Endothelial cell of umbilical vein (primary cell): ENCODE data around the gene CCDC15.

Experiments
- CTCF ChIP-seq, 2 donors: IDR thresholded peaks; 1 replicate in 1 of 2; 2 replicates in 1 of 2; pipeline ENCODE4 v1.5.1; 2011; ENCODE audit warnings: low read length in 2 of 2, mild to moderate bottlenecking in 2 of 2, moderate library complexity in 2 of 2, control low read depth in 1 of 2, inconsistent platforms in 1 of 2, low read depth in 1 of 2; ENCODE audit not compliant: insufficient read depth in 1 of 2; ENCODE audit errors: extremely low read depth in 1 of 2
- EZH2 ChIP-seq: IDR thresholded peaks from 2 replicates; pipeline ENCODE4 v1.6.1; 2012; ENCODE audit warnings: borderline replicate concordance, low read depth, mild to moderate bottlenecking, moderate library complexity, low read length, inconsistent platforms; ENCODE audit not compliant: severe bottlenecking
- GATA2 ChIP-seq: IDR thresholded peaks from 2 replicates; pipeline ENCODE4 v1.7.0; 2011; ENCODE audit warnings: low read depth, mild to moderate bottlenecking, moderate library complexity, mixed read lengths, low read length; ENCODE audit not compliant: insufficient read length, insufficient read depth
- MAX ChIP-seq: IDR thresholded peaks from 2 replicates; pipeline ENCODE4 v1.6.1; 2011; ENCODE audit not compliant: insufficient read depth, insufficient read length
- POLR2A ChIP-seq: IDR thresholded peaks from 2 replicates; pipeline ENCODE4 v1.6.1; 2012; ENCODE audit warnings: low read depth, mild to moderate bottlenecking, control low read depth, low read length
- POLR2AphosphoS5 ChIP-seq: IDR thresholded peaks from 2 replicates; pipeline ENCODE4 v1.6.1; 2012; ENCODE audit warnings: low read depth, mild to moderate bottlenecking, control low read depth, low read length, moderate library complexity; ENCODE audit not compliant: insufficient read depth

GRCh38 chr11:124945826-124946225 is 8.2 kb upstream of the CCDC15 start:
- TF ChIP-seq CTCF (IDR thresholded peaks at IDR 0.05; ENCODE audit: extremely low read depth in 1 of 2, insufficient read depth in 1 of 2, low read depth in 1 of 2, low read length in 2 of 2) = no peak
- TF ChIP-seq POLR2A = no peak
- no peak for TF ChIP-seq POLR2AphosphoS5
- no peak for TF ChIP-seq MAX
- TF ChIP-seq EZH2 = no peak
- TF ChIP-seq GATA2 = no peak
